SK-N-MC (cell line): ENCODE results near the gene ASB15.

Source experiments
- EZH2 ChIP-seq: fragments of 200-600 bp; sonication (generic); IDR thresholded peaks from one replicate; pipeline ENCODE4 v1.6.1; 2017; ENCODE audit warnings: antibody characterized with exemption
- POLR2AphosphoS5 ChIP-seq: IDR thresholded peaks from 2 replicates; pipeline ENCODE4 v1.6.1; 2012; ENCODE audit warnings: mild to moderate bottlenecking, low read depth, low read length, borderline replicate concordance

DNA sequence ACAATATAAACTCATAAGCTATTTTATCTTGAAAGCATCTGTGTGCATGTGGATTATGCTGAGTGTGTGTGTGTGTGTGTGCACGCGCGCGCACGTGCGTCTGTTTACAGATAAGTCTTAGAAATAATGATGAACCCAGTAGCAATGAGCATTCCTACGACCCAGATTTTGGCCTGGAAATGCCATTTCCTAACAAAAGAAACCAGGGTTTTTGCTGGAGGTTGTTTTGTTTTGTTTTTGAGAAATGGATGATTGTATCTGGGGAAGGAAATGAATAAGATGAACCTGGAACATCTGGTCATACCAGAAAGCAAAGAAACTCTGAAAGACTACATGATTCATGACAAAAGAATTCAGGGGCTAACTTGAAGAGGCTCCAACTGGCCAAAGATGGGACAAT is 31.9 kb downstream of the ASB15 start:
- TF ChIP-seq EZH2 = no peak
- TF ChIP-seq POLR2AphosphoS5 = no peak
